ENCODE results near the gene MPRIP.
"Not testable (repeated sequence)": the region's sequence is repeated elsewhere in the genome, so short reads cannot be mapped to it uniquely, and the experiment has no call there.

The MPRIP gene

GRCh38 chr17:17172001-17172939 is 130.0 kb downstream of the MPRIP start:
- no peak for FAIRE-seq

GRCh38 chr17:17172990-17173389 is 130.7 kb downstream of the MPRIP start:
- no peak for FAIRE-seq

GRCh38 chr17:17173921-17174320 is 131.7 kb downstream of the MPRIP start:
- FAIRE-seq: no peak

GRCh38 chr17:17175340-17175739 is 133.1 kb downstream of the MPRIP start:
- FAIRE-seq: no peak

- no peak for FAIRE-seq
Observed at GRCh38 chr17:17175917-17176316, 133.7 kb downstream of the MPRIP start.

- no peak for FAIRE-seq
Observed at GRCh38 chr17:17176341-17176740, 134.1 kb downstream of the MPRIP start.

GRCh38 chr17:17177176-17177575 is 134.9 kb downstream of the MPRIP start:
- FAIRE-seq: no peak

- FAIRE-seq: no peak
Observed at GRCh38 chr17:17179371-17179827, 137.1 kb downstream of the MPRIP start.

- FAIRE-seq: no peak
Observed at GRCh38 chr17:17180141-17180603, 137.9 kb downstream of the MPRIP start.

- no peak for FAIRE-seq
Observed at GRCh38 chr17:17180741-17181525, 138.7 kb downstream of the MPRIP start.

GRCh38 chr17:17181666-17182597 is 139.7 kb downstream of the MPRIP start:
- no peak for FAIRE-seq

GRCh38 chr17:17182598-17183136 is 140.4 kb downstream of the MPRIP start:
- FAIRE-seq: no peak

GRCh38 chr17:17183744-17184143 is 141.5 kb downstream of the MPRIP start:
- no peak for FAIRE-seq

GRCh38 chr17:17184985-17185757 is 142.9 kb downstream of the MPRIP start:
- not testable (repeated sequence) for FAIRE-seq

GRCh38 chr17:17186051-17186450 is 143.8 kb downstream of the MPRIP start:
- FAIRE-seq: no peak

- FAIRE-seq: no peak
Observed at GRCh38 chr17:17186551-17187505, 144.6 kb downstream of the MPRIP start.

GRCh38 chr17:17188586-17188985 is 146.3 kb downstream of the MPRIP start:
- FAIRE-seq: no peak

- FAIRE-seq: no peak
Observed at GRCh38 chr17:17189559-17189958, 147.3 kb downstream of the MPRIP start.

- FAIRE-seq: no peak
Observed at GRCh38 chr17:17190188-17190587, 147.9 kb downstream of the MPRIP start.

GRCh38 chr17:17191346-17191792 is 149.1 kb downstream of the MPRIP start:
- no peak for FAIRE-seq
